GM12878 (cell line): Measurements from ENCODE around the gene FKBP14. TPM values are rescaled to one million over a fixed set of nuclear protein-coding genes. Genes with fewer than 3 reads are reported as not detected.

Source experiments
- ATAC-seq: fragments of 200-7000 bp; cut with Tn5 transposase; 3 replicates; pipeline ENCODE4 v1.9.1; 2020; ENCODE audit warnings: mild to moderate bottlenecking, moderate library complexity
- BruUV-seq: library from RNA; stranded (reverse); fragments of 400-500 nt; replicated peaks from 2 replicates; lab custom pipeline; 2021; lab: Mats Ljungman, UMichigan
- CTCF ChIA-PET: fragments of 300-600 bp; sonication (Branson Sonifier 250); formaldehyde crosslinking; extraction: SDS; loops from one replicate; lab custom pipeline; 2021; ENCODE audit warnings: inconsistent platforms; lab: Yijun Ruan, JAX
- POLR2A ChIA-PET: fragments of 350-600 bp; formaldehyde crosslinking; extraction: SDS; loops from one replicate; lab custom pipeline; 2021; ENCODE audit warnings: inconsistent platforms; lab: Charles Lee
- RAD21 ChIA-PET: fragments of 300-600 bp; sonication (Branson Sonifier 250); formaldehyde crosslinking; loops from one replicate; lab custom pipeline; 2023; ENCODE audit warnings: antibody characterized with exemption; ENCODE audit not compliant: unreplicated experiment; lab: Charles Lee
- SMC1A ChIA-PET: fragments of 300-600 bp; sonication (Branson Sonifier 250); formaldehyde crosslinking; loops from one replicate; lab custom pipeline; 2023; ENCODE audit not compliant: unreplicated experiment, uncharacterized antibody; lab: Charles Lee
- DNase-seq: peaks from one replicate; pipeline ENCODE4 v3.0.0-alpha.2; 2011; ENCODE audit warnings: low read depth, low spot score
- FAIRE-seq: peaks from 3 replicates; lab custom pipeline; 2011; peaks lifted over from hg19 to GRCh38; lab: Jason Lieb, UNC
- H2AFZ ChIP-seq: 2 replicates; pipeline ENCODE4 v1.6.0; 2011; ENCODE audit warnings: low read depth, low read length, control low read depth; ENCODE audit not compliant: control insufficient read depth
- H3K27ac ChIP-seq: 2 replicates; pipeline ENCODE4 v1.5.1; 2011; ENCODE audit warnings: control low read depth; ENCODE audit not compliant: control insufficient read depth, insufficient read depth
- H3K27me3 ChIP-seq, 2 experiments: replicated peaks in 1 of 2; 2 replicates each; pipeline versions ENCODE4 v1.6.0 to v1.6.1; 2011; ENCODE audit warnings: low read length in 1 of 2; ENCODE audit not compliant: control insufficient read depth in 2 of 2, insufficient read depth in 2 of 2
- H3K36me3 ChIP-seq, 2 experiments: 2 replicates each; pipeline ENCODE4 v1.5.1; 2011; ENCODE audit warnings: low read length in 1 of 2; ENCODE audit not compliant: control insufficient read depth in 2 of 2, insufficient read depth in 2 of 2
- H3K4me1 ChIP-seq: 2 replicates; pipeline ENCODE4 v1.6.1; 2011; ENCODE audit warnings: mild to moderate bottlenecking, low read length, moderate library complexity, mixed read lengths; ENCODE audit not compliant: control insufficient read depth, insufficient read depth
- H3K4me2 ChIP-seq: 2 replicates; pipeline ENCODE4 v1.6.0; 2011; ENCODE audit warnings: control low read depth; ENCODE audit not compliant: control insufficient read depth, insufficient read depth
- H3K4me3 ChIP-seq: fragments of 200-600 bp; sonication (generic); 2 replicates; pipeline ENCODE4 v1.5.1; 2016
- H3K79me2 ChIP-seq: 2 replicates; pipeline ENCODE4 v1.6.0; 2011; ENCODE audit warnings: low read length; ENCODE audit not compliant: control insufficient read depth, insufficient read depth
- H3K9ac ChIP-seq: 2 replicates; pipeline ENCODE4 v1.8.0; 2011; ENCODE audit warnings: low read length, control low read depth, mixed read lengths; ENCODE audit not compliant: control insufficient read depth, insufficient read depth
- H3K9me3 ChIP-seq: replicated peaks from 3 replicates; pipeline ENCODE4 v1.5.1; 2011; ENCODE audit warnings: mild to moderate bottlenecking, low read length; ENCODE audit not compliant: control insufficient read depth, insufficient read depth
- H4K20me1 ChIP-seq: 2 replicates; pipeline ENCODE4 v1.6.0; 2011; ENCODE audit not compliant: control insufficient read depth, insufficient read depth
- ATF2 ChIP-seq: IDR thresholded peaks from 2 replicates; pipeline ENCODE4 v1.6.1; 2012; ENCODE audit warnings: low read length, inconsistent platforms
- CUX1 ChIP-seq: IDR thresholded peaks from 2 replicates; pipeline ENCODE4 v1.6.1; 2012; ENCODE audit warnings: improper control_type of control experiment, low read depth, low read length; ENCODE audit not compliant: insufficient replicate concordance
- EZH2 ChIP-seq: IDR thresholded peaks from 2 replicates; pipeline ENCODE4 v1.6.1; 2012; ENCODE audit warnings: low read depth, mild to moderate bottlenecking, control low read depth, inconsistent platforms, low read length, borderline replicate concordance; ENCODE audit not compliant: control insufficient read depth
- IKZF2 ChIP-seq, 2 experiments: fragments of 450-650 bp; IDR thresholded peaks; 2 replicates each; pipeline ENCODE4 v1.6.1; 2017; ENCODE audit warnings: mild to moderate bottlenecking in 2 of 2, moderate library complexity in 2 of 2
- MTA3 ChIP-seq: IDR thresholded peaks from 2 replicates; pipeline ENCODE4 v1.6.1; 2012; ENCODE audit warnings: low read length, inconsistent platforms, borderline replicate concordance
- NFIC ChIP-seq: IDR thresholded peaks from 2 replicates; pipeline ENCODE4 v1.6.1; 2012; ENCODE audit warnings: low read depth, mild to moderate bottlenecking, inconsistent platforms, low read length, moderate library complexity
- RAD21 ChIP-seq: IDR thresholded peaks from 2 replicates; pipeline ENCODE4 v1.6.1; 2011; ENCODE audit warnings: mild to moderate bottlenecking, low read depth, low read length, moderate library complexity; ENCODE audit not compliant: insufficient read depth
- RAD51 ChIP-seq: fragments of 450-650 bp; IDR thresholded peaks from 2 replicates; pipeline ENCODE4 v1.6.1; 2016; ENCODE audit warnings: moderate library complexity, mild to moderate bottlenecking, inconsistent platforms
- SIN3A ChIP-seq: IDR thresholded peaks from 2 replicates; pipeline ENCODE4 v1.6.1; 2012; ENCODE audit warnings: low read depth, low read length, improper control_type of control experiment
- ZNF592 ChIP-seq: fragments of 450-650 bp; IDR thresholded peaks from 2 replicates; pipeline ENCODE4 v1.6.1; 2017; ENCODE audit warnings: mild to moderate bottlenecking, moderate library complexity
- WGBS: methylation state at CpG from one replicate; pipeline ENCODE4 v1.1.6; 2016; ENCODE audit warnings: low lambda C conversion rate; ENCODE audit not compliant: insufficient replicate concordance, insufficient coverage; ENCODE audit errors: missing lambda C conversion rate; 5-methylcytosine and 5-hydroxymethylcytosine counted together
- in situ Hi-C: fragments of 300-500 bp; cut with MboI; formaldehyde crosslinking; loops from 9 replicates; pipeline ENCODE4 v1.14.3; 2018; ENCODE audit warnings: mixed read lengths
- intact Hi-C: fragments of 100-400 bp; cut with micrococcal nuclease; formaldehyde crosslinking; loops from one replicate; pipeline ENCODE4 v1.14.2; 2022; ENCODE audit not compliant: unreplicated experiment
- polyA plus RNA-seq, 11 experiments: library from polyadenylated mRNA; depleted of rRNA in 4 of 11; unstranded in 6 of 11; stranded (reverse) in 5 of 11; fragments of >200 nt; fragmentation: Nextera tagmentation in 4 of 11; fragmentation: Illumina TruSeq in 1 of 11; extraction: Ambion mirVana in 4 of 11; extraction: Trizol in 1 of 11; gene quantifications; 1 replicate in 1 of 11; 2 replicates in 10 of 11; pipeline versions ENCODE4 v1.2.1 to v1.2.3, GENCODE V29; 2011 to 2016; ENCODE audit warnings: inconsistent platforms in 2 of 11, missing spikeins in 2 of 11, low read depth in 1 of 11
- total RNA-seq, 4 experiments: library from RNA; depleted of rRNA in 3 of 4; stranded (reverse); fragments of >200 nt in 3 of 4; fragmentation: Illumina TruSeq in 1 of 4; extraction: Trizol in 1 of 4; gene quantifications; 2 replicates each; pipeline versions ENCODE4 v1.2.1 to v1.2.3, GENCODE V29; 2013 to 2021

Gene FKBP14
- total and polyA plus RNA-seq, 10 of the 15 experiments (the other 5 are each of a cell fraction or from before 2014, with no cell fraction given) = 2.7 to 8.9 (median 5.6) TPM

GRCh38 chr7:29972315-29972669 is 54.2 kb downstream of the FKBP14 start:
- SMC1A ChIA-PET = interaction anchor here (1.2 to 1.7 kb wide), 2 partner anchors 9 to 10 kb away, joined by 6 to 7 read pairs; no protein-coding TSS in a partner anchor
- peaks cover 18% of the 10 kb centered on the region for H3K79me2 ChIP-seq
- FAIRE-seq (no peak), ATAC-seq (no peak), DNase-seq (no peak)
- CTCF ChIA-PET = interaction anchor here (1.1 to 3.0 kb wide), 3 partner anchors 9 to 89 kb away, joined by 4 to 7 read pairs (median 5); no protein-coding TSS in a partner anchor
- H3K36me3 ChIP-seq = peaks cover 4 to 9% of the 10 kb centered on the region in 2 experiments; a peak in 3 of 4 replicates
- H3K4me1 ChIP-seq = peaks cover 3% of the 10 kb centered on the region; the same call in 1 of the 2 replicates
- no peak overlapping the region for H3K9ac ChIP-seq
- WGBS = 96% methylated on average over 1 of the region's 1 CpG
- H2AFZ ChIP-seq = no peak overlapping the region
- H3K9me3 ChIP-seq = no peaks in the 10 kb centered on the region
- BruUV-seq = no TSS peak
- H3K4me3 ChIP-seq = no peak overlapping the region
- RAD21 ChIA-PET = interaction anchor here (1.0 kb wide), 1 partner anchor 16 kb away, joined by 3 read pairs; no protein-coding TSS in a partner anchor
- no peak overlapping the region for H3K4me2 ChIP-seq
- intact Hi-C loops = no loop called here
- POLR2A ChIA-PET = interaction anchor here (0.9 kb wide), 1 partner anchor 9 kb away, joined by 3 read pairs; no protein-coding TSS in a partner anchor
- no peak overlapping the region for H3K27ac ChIP-seq
- no peak for TF ChIP-seq ZNF592
- TF ChIP-seq ATF2 = no peak
- TF ChIP-seq RAD21 = no peak
- no peak for TF ChIP-seq NFIC
- TF ChIP-seq IKZF2 (IDR thresholded peaks at IDR 0.05) = no peak
- TF ChIP-seq MTA3 = no peak
- no peak for TF ChIP-seq SIN3A
- no peak for TF ChIP-seq RAD51
- no peak for TF ChIP-seq EZH2
- no peak for TF ChIP-seq CUX1
- no peaks in the 10 kb centered on the region for H3K27me3 ChIP-seq
- in situ Hi-C loops = no loop called here
- no peaks in the 10 kb centered on the region for H4K20me1 ChIP-seq
